ENCODE results near the gene SBSN.

Gene SBSN

GRCh38 chr19:35533201-35533821 is 5.2 kb upstream of the SBSN start, which contains the start of gene GAPDHS:
Gene GAPDHS (plus strand): TSS chr19:35533456. CDS start chr19:35533528, 72 bp downstream.
- in situ Hi-C loops (cut with MboI; ENCODE audit: low sequenced_read_pairs) = no loop called here

DNA sequence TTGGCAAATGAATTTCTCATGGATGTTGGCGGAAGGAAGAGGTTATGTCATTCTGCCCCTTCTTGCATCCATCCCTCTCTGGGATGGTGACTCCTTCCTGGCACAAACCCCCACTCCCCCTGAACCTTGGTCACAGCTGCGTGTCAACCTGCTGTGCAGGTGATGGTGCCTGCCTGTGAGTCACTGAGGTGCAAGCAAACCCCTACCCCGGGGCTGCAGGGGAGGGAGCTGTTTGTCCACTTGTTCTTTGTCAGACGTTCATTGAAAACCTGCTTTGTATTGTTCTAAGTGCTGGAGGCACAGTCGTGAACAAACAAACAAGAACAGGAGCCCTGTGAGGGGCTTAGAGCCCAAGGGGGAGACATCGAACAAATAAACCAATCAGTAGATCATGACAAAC is 3.2 kb upstream of the SBSN start:
- in situ Hi-C loops (cut with MboI; ENCODE audit: low sequenced_read_pairs) = no loop called here

- in situ Hi-C loops (cut with MboI; ENCODE audit: low sequenced_read_pairs) = no loop called here
Observed at GRCh38 chr19:35529241-35530218, 1.4 kb upstream of the SBSN start.

DNA sequence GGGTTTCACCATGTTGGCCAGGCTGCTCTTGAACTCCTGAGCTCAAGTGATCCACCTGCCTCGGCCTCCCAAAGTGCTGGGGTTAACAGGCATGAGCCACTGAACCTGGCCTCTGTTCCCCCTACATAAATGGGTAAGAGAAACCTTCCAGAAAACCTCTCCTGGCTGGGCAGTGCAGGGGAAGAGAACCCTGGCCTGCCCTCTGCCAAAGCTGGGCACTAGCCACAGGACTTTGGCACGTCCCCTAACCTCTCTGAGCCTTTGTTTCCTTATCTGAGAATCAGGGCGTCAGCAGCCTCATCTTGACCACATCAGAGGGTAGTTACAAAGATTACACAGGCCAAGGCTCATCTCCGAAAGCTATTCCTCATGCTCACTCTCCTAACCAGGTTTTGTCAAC is 2.2 kb downstream of the SBSN start:
- in situ Hi-C loops (cut with MboI; ENCODE audit: low sequenced_read_pairs) = no loop called here

GRCh38 chr19:35524181-35524837 is 3.8 kb downstream of the SBSN start:
- in situ Hi-C loops (cut with MboI; ENCODE audit: low sequenced_read_pairs) = no loop called here

DNA sequence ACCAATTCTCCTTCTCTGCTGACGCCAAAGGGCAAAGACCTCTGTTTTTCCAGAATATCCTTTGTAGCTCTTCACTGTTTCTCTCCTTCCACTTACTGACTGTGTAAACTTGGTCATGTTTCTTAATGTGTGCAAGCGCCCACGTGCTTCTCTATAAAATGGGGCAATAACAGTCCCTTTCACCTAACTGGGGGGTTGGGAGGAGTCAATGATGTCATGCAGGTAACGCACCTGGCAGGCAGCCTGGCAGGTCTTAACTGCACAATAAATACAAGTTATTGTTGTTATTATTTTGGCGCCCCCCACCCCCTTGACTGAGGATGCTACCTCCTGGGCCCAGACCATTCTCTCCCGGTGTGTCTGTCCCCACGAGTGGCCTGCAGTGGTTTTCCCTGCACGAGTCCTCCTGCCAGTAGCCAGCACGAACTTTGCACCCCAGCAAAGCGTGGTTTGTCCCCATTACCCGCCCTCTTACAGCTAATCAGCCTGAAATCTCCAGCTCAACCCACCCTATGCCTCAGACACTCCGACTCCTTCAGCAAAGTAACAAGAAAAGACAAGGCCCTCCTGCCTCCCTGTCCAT is 5.3 kb downstream of the SBSN start:
- in situ Hi-C loops (cut with MboI; ENCODE audit: low sequenced_read_pairs) = no loop called here

DNA sequence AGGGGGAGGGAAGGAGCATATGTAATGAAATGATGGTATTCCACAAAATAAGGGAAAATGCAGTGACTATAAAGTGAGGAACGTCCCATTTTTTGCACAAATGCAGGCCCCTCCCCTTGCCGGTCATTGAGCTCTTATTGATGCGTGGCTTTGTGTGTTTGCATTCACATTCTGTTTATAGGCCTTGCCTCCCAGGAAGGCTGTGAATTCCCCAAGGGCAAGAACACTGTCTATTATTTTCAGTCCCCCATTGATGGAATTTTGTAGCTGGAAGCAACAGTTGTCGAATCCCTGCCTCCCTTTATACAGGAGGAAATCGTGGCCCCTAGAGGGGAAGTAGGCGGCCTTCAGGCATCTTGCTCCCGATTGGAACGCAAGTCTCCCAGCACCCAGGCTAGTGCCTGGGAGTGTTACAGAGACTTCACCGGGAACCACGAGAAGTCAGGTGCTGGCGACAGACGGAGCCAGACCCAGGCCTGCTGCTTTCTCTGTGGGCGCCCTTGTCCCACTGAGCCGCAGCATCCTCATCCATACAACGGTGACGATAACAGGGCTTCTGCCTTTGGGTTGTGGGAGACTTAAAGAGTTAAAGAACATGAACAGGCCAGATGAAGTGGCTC is 6.9 kb downstream of the SBSN start:
- in situ Hi-C loops (cut with MboI; ENCODE audit: low sequenced_read_pairs) = no loop called here

DNA sequence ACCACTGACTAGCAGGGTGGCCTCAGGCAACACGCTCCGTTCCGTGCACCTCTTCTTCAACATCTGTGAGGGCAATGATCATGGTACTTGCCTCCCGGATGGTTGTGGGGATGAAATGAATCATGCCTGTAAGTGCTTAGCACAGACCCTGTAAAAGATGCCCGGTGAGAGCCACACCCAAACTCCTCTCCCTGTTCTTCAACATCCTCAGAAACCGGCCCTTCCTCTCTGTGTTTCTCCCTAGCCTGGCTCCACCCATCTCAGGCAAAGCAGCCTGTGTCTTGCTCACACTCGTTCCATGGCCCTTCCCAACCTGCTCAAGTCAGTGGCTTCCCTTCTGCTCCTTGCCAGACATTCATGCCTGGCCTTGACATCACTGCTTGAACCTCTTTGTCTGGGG is 8.8 kb downstream of the SBSN start:
- in situ Hi-C loops (cut with MboI; ENCODE audit: low sequenced_read_pairs) = no loop called here

DNA sequence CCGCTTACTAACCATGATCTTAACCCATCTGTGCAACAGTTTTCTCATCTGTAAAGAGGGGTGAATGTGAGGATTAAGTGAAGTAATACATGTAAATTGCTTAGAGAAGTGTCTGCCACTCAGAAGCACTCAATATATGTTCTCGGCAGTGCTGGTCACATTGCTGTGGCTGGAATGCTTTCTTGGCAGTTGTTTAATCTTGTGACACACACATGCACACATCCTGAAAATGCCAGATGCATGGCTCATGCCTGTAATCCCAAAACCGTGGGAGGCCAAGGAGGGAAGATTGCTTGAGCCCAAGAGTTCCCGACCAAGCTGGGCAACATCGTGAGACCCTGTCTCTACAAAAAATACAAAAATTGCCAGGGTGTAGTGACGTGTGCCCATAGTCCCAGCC is 9.8 kb downstream of the SBSN start:
- in situ Hi-C loops (cut with MboI; ENCODE audit: low sequenced_read_pairs) = no loop called here

- in situ Hi-C loops (cut with MboI; ENCODE audit: low sequenced_read_pairs) = no loop called here
Observed at GRCh38 chr19:35517342-35517741, 10.8 kb downstream of the SBSN start.

DNA sequence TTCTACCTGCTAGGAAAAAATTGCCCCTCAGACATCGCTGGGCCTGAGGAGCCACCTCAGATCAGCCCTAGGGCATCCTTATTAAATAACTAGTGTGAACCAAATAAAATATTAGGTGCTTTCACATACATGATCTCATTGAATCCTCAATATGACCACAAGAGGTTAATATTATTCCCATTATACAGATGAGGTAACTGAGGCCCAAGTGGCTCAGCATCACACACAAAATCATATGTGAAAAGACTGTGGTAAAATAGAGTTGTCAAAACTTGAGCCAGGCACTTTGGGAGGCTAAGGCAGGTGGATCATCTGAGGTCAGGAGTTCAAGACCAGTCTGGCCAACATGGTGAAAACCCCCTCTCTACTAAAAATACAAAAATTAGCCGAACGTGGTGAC is 11.8 kb downstream of the SBSN start:
- in situ Hi-C loops (cut with MboI; ENCODE audit: low sequenced_read_pairs) = no loop called here

DNA sequence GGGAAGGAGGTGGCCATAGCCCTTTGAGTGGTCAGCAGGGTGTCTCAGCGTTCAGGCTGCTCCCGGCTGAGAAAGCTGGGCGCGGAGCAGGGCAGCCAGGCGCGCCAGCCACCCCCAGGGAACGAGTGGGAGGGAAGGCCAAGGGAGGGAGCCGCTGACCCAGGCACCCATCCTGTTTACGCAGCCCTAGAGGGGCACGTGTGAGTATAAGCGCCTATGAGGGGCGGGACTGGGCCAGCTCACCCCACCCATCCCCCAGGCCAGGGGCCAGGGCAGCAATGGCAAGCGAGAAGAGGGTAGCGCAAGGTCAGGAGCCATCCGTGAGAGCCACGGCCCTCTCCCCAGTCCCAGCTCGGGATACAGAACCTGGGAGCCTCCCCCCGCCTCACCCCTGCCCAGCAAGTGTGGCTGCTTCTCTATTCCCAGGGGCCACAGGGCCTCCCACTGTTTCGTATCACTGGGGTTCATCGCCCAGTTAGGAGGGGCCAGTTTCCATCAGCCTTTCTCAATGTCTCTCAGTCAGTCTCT is 13.8 kb downstream of the SBSN start:
- in situ Hi-C loops (cut with MboI; ENCODE audit: low sequenced_read_pairs) = no loop called here

DNA sequence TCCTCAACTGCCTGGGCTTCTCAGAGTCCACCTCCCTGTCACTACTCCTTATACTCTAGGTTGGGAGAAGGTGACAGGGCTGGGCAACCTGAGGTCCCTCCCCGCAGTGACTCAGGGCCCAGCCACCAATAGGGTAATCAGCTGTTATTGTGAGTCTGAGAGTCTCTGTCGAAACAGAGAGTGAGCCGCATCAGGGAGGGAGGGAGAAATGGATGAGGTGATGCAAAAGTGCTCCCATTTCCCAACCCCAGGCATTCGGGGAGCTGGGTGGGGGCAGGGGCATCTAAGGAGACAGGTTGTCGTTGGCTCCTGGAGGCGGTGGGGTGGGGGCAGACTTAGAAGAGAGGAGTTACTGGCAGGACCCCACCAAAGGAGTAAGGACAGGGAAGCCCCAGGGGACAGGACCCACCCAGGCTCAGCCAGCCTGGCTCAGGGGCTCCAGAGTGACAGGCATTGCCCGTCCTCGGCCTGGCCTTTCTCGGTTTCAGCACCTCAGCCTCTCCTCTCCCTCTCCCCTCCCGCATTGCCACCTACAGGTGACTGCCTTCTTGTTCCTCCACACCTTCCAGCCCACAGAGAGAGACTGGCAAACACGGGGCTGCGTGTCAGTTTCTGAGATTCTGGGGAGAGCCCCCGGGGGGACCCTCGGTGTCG is 14.4 kb downstream of the SBSN start, which contains the start of gene DMKN:
DMKN (minus strand) TSS at position 22 of the 654 bp plus-strand sequence. CDS start 174 bp downstream, outside the sequence.
- in situ Hi-C loops (cut with MboI; ENCODE audit: low sequenced_read_pairs) = no loop called here

- in situ Hi-C loops (cut with MboI; ENCODE audit: low sequenced_read_pairs) = no loop called here
Observed at GRCh38 chr19:35512831-35513627, 15.1 kb downstream of the SBSN start.

- in situ Hi-C loops (cut with MboI; ENCODE audit: low sequenced_read_pairs) = no loop called here
Observed at GRCh38 chr19:35511337-35511736, 16.8 kb downstream of the SBSN start.

GRCh38 chr19:35510626-35510964 is 17.5 kb downstream of the SBSN start:
- in situ Hi-C loops (cut with MboI; ENCODE audit: low sequenced_read_pairs) = no loop called here

- in situ Hi-C loops (cut with MboI; ENCODE audit: low sequenced_read_pairs) = no loop called here
Observed at GRCh38 chr19:35509861-35510625, 18.1 kb downstream of the SBSN start.

- in situ Hi-C loops (cut with MboI; ENCODE audit: low sequenced_read_pairs) = no loop called here
Observed at GRCh38 chr19:35509018-35509652, 19.0 kb downstream of the SBSN start.

Data from HL-60/S4 treated with phorbol 12-myristate 13-acetate at 8.2 ng/mL for 4 days and 3 days (cell line).